SU-DHL-6 (cell line): ENCODE measurements around the gene ZNF821.
"Not testable (repeated sequence)": the region's sequence is repeated elsewhere in the genome, so short reads cannot be mapped to it uniquely, and the experiment has no call there.

Source experiments
- H2AFZ ChIP-seq: fragments of 200-600 bp; sonication (generic); 2 replicates; pipeline ENCODE4 v1.6.1; 2014; ENCODE audit warnings: low read depth, mild to moderate bottlenecking, moderate library complexity, mixed read lengths, antibody characterized with exemption, low read length; ENCODE audit not compliant: severe bottlenecking
- H3F3A ChIP-seq: fragments of 200-600 bp; shearing (Covaris generic); 2 replicates; pipeline ENCODE4 v1.6.0; 2016; ENCODE audit warnings: antibody characterized with exemption, mild to moderate bottlenecking; ENCODE audit not compliant: insufficient read depth
- H3K27ac ChIP-seq: fragments of 200-600 bp; sonication (generic); 2 replicates; pipeline ENCODE4 v1.5.1; 2016; ENCODE audit warnings: low read depth, mild to moderate bottlenecking, low read length, moderate library complexity, mixed read lengths
- H3K27me3 ChIP-seq: fragments of 200-600 bp; sonication (generic), shearing (Covaris generic); 2 replicates; pipeline ENCODE4 v1.6.0; 2014; ENCODE audit warnings: mild to moderate bottlenecking, low read length
- H3K36me3 ChIP-seq: fragments of 200-600 bp; sonication (generic); 2 replicates; pipeline ENCODE4 v1.6.1; 2014; ENCODE audit warnings: mild to moderate bottlenecking, low read length, mixed read lengths
- H3K4me2 ChIP-seq: fragments of 300-600, 200-600 bp; shearing (Covaris generic), sonication (generic); 2 replicates; pipeline ENCODE4 v1.6.0; 2014; ENCODE audit warnings: low read length, low read depth, mild to moderate bottlenecking; ENCODE audit not compliant: poor library complexity, severe bottlenecking
- H3K4me3 ChIP-seq: fragments of 200-600 bp; sonication (generic); 2 replicates; pipeline ENCODE4 v1.5.1; 2014; ENCODE audit warnings: antibody characterized with exemption, low read length, mild to moderate bottlenecking, mixed read lengths; ENCODE audit not compliant: insufficient read depth, poor library complexity, severe bottlenecking
- H3K79me2 ChIP-seq: fragments of 200-600 bp; sonication (generic); 2 replicates; pipeline ENCODE4 v1.6.1; 2014; ENCODE audit warnings: mild to moderate bottlenecking, low read length, moderate library complexity; ENCODE audit not compliant: insufficient read depth
- H3K9ac ChIP-seq: fragments of 200-600 bp; sonication (generic); 2 replicates; pipeline ENCODE4 v1.7.0; 2014; ENCODE audit warnings: mild to moderate bottlenecking, low read length
- H3K9me2 ChIP-seq: fragments of 200-600 bp; sonication (generic); replicated peaks from 2 replicates; pipeline ENCODE4 v1.6.1; 2014; ENCODE audit warnings: low read length; ENCODE audit not compliant: insufficient read depth
- H3K9me3 ChIP-seq: fragments of 200-600 bp; sonication (generic); 2 replicates; pipeline ENCODE4 v1.6.1; 2014; ENCODE audit warnings: low read length, mixed read lengths; ENCODE audit not compliant: insufficient read depth
- H4K20me1 ChIP-seq: fragments of 200-600 bp; sonication (generic); 2 replicates; pipeline ENCODE4 v1.6.1; 2014; ENCODE audit warnings: low read depth, mild to moderate bottlenecking, antibody characterized with exemption, low read length, moderate library complexity, mixed read lengths
- CTCF ChIP-seq: fragments of 200-600 bp; sonication (generic); IDR thresholded peaks from one replicate; pipeline ENCODE4 v1.5.1; 2017; ENCODE audit warnings: antibody characterized with exemption, mild to moderate bottlenecking, low read length, moderate library complexity; ENCODE audit not compliant: insufficient read depth, poor library complexity, severe bottlenecking
- EZH2phosphoT487 ChIP-seq: fragments of 200-600 bp; sonication (generic), shearing (Covaris generic); conservative IDR thresholded peaks from 2 replicates; pipeline ENCODE4 v1.6.1; 2018; ENCODE audit warnings: mild to moderate bottlenecking, antibody characterized with exemption, low read length, moderate library complexity, mixed read lengths

Gene ZNF821

GRCh38 chr16:71843572-71843971 is 40.4 kb downstream of the ZNF821 start:
- Histone ChIP-seq H3K4me2 (no peak overlapping the region), H3K9me2 (no peaks in the 10 kb centered on the region), H3K27ac (no peak overlapping the region), H3K27me3 (no peaks in the 10 kb centered on the region), H4K20me1 (no peaks in the 10 kb centered on the region), H3K4me3 (no peak overlapping the region), H2AFZ (no peak overlapping the region), H3K36me3 (0 out of 2 replicates have a peak, but pooled peaks cover 3% of the 10 kb centered on the region), H3K9ac (no peak overlapping the region), H3K79me2 (peaks cover 20% of the 10 kb centered on the region), H3K9me3 (no peaks in the 10 kb centered on the region), H3F3A (0 out of 2 replicates have a peak, but pooled peaks cover 14% of the 10 kb centered on the region)
- no peak for TF ChIP-seq EZH2phosphoT487
- TF ChIP-seq CTCF, result no peak

- Histone ChIP-seq H3K27me3 (no peaks in the 10 kb centered on the region), H3K9me2 (no peaks in the 10 kb centered on the region), H3K4me2 (no peak overlapping the region), H2AFZ (no peak overlapping the region), H3K9me3 (no peaks in the 10 kb centered on the region), H3K79me2 (no peaks in the 10 kb centered on the region), H4K20me1 (no peaks in the 10 kb centered on the region), H3F3A (0 out of 2 replicates have a peak, but pooled peaks cover 13% of the 10 kb centered on the region), H3K27ac (no peak overlapping the region), H3K9ac (no peak overlapping the region), H3K36me3 (no peaks in the 10 kb centered on the region), H3K4me3 (no peak overlapping the region)
- no peak for TF ChIP-seq CTCF
- TF ChIP-seq EZH2phosphoT487, result no peak
These were observed 43.9 kb downstream of the ZNF821 start for GRCh38 chr16:71840052-71840451.

- no peak for TF ChIP-seq EZH2phosphoT487
- no peak for TF ChIP-seq CTCF
- Histone ChIP-seq H3K4me3 (no peak overlapping the region), H2AFZ (no peak overlapping the region), H3K9ac (no peak overlapping the region), H4K20me1 (no peaks in the 10 kb centered on the region), H3K36me3 (no peaks in the 10 kb centered on the region), H3K79me2 (no peaks in the 10 kb centered on the region), H3K27ac (no peak overlapping the region), H3K9me2 (no peaks in the 10 kb centered on the region), H3K27me3 (no peaks in the 10 kb centered on the region), H3K9me3 (no peaks in the 10 kb centered on the region), H3K4me2 (no peak overlapping the region), H3F3A (no peaks in the 10 kb centered on the region)
These were observed 46.8 kb downstream of the ZNF821 start for GRCh38 chr16:71837150-71837549.

GRCh38 chr16:71834291-71834690 is 49.7 kb downstream of the ZNF821 start:
- Histone ChIP-seq H3K9ac (no peak overlapping the region), H3K4me2 (no peak overlapping the region), H3K36me3 (no peaks in the 10 kb centered on the region), H3K9me3 (no peaks in the 10 kb centered on the region), H3F3A (no peaks in the 10 kb centered on the region), H3K4me3 (no peak overlapping the region), H4K20me1 (no peaks in the 10 kb centered on the region), H3K27me3 (no peaks in the 10 kb centered on the region), H3K79me2 (no peaks in the 10 kb centered on the region), H2AFZ (no peak overlapping the region), H3K9me2 (no peaks in the 10 kb centered on the region), H3K27ac (no peak overlapping the region)
- TF ChIP-seq CTCF (no peak), EZH2phosphoT487 (no peak)

GRCh38 chr16:71832112-71832511 is 51.9 kb downstream of the ZNF821 start:
- H4K20me1 ChIP-seq, result not testable (repeated sequence)

More at GRCh38 chr16:71832112-71832511, 51.9 kb downstream of the ZNF821 start:
- not testable (repeated sequence) for H3K9me3 ChIP-seq, H3K9me2 ChIP-seq, H3K79me2 ChIP-seq, H3K27me3 ChIP-seq, H3K4me2 ChIP-seq, H2AFZ ChIP-seq, H3K36me3 ChIP-seq, H3K9ac ChIP-seq, H3F3A ChIP-seq, H3K4me3 ChIP-seq, H3K27ac ChIP-seq
